HG03354 (cell line): Measurements from ENCODE around the gene ABCC5.
"Not testable (repeated sequence)": the region's sequence is repeated elsewhere in the genome, so short reads cannot be mapped to it uniquely, and the experiment has no call there.

Source experiments
- ATAC-seq: cut with Tn5 transposase; IDR thresholded peaks from one replicate; pipeline ENCODE4 v1.9.1; 2021; ENCODE audit warnings: mild to moderate bottlenecking; ENCODE audit not compliant: unreplicated experiment, poor library complexity, severe bottlenecking

ABCC5 gene

DNA sequence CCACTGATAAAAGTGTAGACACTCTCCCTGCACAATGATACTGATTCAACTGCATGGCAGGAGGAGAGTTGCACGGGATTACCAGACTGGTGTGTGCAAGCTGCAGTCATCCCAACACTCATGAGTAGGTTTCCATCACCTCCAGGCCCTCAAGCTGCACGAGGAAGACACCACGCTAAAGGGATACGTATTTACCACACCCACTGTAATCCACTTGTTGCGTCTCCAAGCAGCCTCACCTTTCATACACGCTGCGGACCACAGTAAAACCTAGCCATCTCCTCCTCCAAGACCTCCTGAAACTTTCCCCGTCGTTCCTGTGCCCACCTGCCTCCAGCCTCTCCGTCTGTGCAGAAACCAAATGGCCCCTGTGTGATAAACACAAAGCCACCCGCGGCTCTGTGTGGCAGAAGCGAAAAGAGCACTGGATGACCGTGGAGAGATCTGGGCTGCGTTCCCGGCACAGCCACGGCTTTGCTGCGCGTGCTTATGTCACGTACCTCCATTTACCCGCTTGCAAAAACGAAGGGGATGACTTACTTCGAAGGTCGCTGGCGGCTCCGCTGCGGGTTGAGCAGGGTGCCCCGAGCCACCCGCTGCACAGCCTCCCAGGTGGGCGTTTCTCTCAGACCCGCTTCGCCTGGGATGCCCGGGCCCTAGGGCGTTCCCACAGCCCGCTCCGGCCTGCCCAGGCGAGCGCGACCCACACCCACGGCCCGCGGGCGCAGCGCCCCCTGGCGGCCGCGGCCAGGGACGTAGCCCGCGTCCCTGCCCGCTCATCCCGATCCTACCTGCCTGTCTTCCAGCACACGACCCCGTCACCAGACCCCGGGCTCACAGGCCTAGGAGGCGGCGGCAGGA is 643 bp downstream of the ABCC5 start:
- ATAC-seq = peak; percentile 79

DNA sequence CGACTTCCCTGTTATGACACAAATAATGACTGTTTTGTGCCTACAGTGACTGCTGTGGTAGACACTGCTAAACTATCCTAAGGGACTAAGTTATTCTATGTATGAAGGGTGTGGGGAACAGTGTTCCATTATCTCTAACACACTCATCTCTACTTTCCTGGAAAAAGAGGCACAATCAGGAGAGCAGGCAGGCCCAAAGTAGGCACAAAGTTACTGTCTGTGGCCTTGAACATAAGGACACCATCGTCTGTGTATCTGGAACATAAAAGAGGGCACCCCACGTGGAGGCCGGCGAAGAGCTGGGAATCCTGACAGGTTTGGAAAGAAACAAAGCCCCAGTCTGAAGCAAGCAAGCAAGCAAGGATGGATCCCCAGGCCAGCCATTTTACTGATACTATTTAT is 1.5 kb downstream of the ABCC5 start:
- ATAC-seq = no peak

DNA sequence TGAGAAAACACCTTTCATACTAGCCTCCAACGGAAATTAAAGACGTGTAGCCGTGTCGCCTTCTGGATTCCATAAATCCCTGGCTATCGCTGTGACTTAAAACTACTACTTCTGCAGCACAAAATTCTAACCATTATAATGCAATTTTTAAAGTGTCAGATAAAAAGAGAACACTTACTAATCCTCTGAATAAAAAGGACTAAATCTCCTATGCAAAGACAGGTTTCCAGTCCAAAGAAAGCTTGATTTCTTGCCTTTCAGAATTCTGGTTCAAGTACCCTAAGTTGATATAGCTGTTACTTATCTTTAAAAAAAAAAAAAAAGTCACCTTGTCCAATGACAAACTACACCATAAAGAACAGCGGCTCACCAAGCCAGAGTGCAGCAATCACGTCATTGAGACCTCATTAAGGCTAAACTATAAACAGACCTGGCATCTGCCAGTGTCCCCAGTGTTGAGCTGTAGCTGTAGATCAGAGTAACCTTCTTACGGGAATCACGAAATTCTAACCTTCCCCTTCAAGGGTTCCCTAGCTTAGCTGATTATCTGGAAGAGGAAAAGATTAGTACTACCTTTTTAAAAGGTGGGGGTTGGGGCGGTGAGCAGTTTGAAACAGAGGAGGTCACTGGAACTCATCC is 2.2 kb downstream of the ABCC5 start:
- no peak for ATAC-seq

DNA sequence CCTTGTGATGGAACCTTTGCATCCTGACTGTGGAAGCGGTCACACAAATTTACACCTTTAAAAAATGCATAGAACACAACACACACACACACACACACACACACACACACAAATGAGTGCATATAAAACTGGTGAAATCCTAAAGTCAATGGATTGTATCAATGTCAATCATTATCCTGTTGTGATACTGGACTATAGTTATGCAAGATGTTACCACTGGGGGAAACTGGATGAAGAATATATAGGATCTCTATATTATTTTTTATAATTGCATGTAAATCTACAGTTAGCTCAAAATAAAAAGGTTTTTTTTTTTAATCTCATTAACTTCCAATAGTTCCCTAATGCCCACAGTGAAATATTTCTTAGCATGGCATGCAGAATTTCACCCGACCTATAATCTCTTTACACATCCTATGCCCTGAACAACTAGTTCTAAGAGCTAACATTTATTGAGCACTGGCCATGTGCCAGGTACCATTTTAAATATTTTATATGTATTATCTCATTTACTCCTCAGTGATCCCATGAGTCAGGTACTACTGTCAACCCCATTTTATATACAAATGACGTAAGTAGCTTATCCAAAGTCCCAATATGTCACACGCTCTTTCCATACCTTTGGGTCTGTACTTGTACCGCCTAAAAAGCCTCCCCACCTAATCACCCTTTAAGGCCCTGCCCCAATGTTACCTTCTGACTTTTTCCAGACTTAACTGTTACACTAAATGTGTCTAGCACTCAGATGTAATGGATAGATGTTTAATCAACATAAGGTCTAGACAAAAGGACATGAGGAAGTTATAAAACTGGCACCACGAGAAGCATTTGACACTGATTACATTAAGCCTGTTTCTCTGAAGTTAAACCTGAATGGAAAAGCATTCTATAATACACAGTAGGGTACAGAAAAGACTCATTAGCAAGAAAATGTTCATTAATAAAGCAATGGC is 5.5 kb downstream of the ABCC5 start:
- no peak for ATAC-seq

DNA sequence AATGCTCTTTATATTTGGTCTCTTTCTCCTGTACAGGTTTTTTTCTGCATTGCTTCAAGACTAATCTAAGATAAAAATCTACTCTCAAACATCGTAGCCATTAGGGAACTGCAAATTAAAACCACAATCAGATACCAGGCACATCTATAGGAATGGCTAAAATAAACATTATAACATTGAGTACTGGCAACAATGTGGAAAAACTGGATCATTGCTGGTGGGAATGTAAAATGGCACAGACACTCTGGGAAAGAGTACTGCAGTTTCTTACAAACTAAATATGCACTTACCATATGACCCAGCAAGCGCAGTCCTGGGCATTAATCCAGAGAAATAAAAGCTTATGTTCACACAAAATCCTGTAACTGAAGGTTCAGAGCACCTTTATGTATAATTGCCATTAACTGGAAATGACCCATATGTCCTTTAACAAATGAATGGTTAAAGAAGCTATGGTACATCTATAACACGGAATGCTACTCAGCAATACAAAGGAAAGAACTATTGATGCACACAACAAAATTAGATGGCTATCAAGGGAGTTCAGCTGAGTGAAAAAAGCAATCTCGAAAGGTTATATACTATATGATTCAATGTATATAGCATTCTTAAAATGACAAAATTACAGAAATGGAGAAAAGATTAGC is 6.3 kb downstream of the ABCC5 start:
- ATAC-seq = no peak

DNA sequence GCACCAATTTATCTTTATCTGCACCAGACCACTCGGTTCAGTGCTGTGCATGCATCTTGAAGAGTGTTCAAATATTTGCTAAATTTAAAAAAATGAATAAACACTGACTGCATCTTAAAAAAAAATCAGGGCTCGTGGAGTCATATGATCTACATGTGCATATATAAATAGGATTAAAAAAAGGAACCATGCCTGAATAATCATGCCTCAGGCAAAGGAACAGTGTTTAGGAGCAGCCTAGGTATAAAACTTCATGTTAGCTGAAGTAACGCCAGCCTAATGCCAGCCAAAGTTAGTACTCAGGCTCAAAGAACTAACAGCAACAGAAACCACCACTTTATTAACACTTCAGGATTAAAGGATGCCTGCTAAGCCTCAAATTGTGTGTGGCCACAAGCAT is 9.5 kb downstream of the ABCC5 start:
- no peak for ATAC-seq

DNA sequence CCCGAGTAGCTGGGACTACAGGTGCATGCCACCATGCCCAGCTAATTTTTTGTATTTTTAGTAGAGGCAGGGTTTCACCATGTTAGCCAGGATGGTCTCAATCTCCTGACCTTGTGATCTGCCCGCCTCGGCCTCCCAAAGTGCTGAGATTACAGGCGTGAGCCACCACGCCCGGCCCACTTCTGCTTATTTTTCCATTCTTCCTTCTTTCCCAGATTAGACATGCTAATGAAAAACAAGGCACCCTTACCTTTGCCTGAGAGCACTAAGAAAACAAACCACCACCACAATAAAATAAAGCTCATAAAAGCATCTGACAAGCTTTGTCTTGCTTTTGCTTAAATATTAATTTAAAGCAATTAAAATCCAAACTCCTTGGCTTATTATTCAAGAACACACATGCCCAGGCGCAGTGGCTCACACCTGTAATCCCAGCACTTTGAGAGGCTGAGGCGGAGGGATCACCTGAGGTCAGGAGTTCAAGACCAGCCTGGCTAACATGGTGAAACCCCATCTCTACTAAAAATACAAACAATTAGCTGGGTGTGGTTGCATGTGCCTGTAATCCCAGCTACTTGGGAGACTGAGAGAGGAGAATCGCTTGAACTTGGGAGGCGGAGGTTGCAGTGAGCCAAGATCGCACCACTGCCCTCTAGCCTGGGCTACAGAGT is 10.4 kb downstream of the ABCC5 start:
- ATAC-seq = not testable (repeated sequence)

DNA sequence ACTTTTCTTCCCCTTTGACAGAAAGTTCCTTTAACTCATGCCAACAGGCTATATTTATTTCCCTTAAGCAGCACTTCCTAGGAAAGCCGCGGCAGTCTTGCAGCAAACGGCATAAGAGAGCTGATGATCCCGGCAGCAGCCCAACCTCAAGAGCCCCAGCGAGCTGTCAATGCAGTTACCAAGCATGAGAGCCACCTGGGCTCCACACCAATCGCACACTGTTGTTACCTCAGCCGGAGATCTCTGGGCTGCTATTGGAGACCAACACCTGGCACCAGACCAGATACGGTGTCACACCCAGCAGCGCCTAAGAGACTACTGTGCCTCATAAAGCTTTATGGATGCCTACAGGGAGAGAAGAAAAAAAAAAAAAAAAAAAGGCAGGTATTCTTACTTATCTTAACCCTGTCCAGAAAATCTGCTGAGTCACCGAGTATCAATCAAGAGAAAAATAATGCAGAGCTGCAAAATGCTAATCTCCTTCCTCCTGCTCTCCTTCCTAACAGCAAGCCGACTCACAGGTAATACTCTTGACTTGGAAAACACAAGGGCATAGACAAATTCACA is 11.7 kb downstream of the ABCC5 start:
- ATAC-seq = peak; percentile 92

DNA sequence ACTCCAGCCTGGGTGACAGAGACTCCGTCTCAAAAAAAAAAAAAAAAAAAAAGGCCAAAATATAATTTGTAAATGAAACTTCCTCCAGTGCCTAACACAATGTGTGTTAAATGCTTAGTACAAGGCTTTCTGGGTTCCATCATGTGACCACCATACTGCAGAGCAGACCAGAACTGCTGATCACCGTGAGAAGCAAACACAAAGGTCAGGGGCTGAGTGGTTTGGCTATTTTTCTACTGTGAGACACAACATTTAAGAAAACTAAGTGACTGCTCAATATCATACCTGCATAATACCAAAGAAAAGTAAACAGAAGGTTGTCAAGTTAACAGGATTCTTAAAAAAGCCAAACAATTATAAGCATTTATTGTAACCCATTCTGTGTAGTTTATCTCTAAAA is 13.2 kb downstream of the ABCC5 start:
- no peak for ATAC-seq

DNA sequence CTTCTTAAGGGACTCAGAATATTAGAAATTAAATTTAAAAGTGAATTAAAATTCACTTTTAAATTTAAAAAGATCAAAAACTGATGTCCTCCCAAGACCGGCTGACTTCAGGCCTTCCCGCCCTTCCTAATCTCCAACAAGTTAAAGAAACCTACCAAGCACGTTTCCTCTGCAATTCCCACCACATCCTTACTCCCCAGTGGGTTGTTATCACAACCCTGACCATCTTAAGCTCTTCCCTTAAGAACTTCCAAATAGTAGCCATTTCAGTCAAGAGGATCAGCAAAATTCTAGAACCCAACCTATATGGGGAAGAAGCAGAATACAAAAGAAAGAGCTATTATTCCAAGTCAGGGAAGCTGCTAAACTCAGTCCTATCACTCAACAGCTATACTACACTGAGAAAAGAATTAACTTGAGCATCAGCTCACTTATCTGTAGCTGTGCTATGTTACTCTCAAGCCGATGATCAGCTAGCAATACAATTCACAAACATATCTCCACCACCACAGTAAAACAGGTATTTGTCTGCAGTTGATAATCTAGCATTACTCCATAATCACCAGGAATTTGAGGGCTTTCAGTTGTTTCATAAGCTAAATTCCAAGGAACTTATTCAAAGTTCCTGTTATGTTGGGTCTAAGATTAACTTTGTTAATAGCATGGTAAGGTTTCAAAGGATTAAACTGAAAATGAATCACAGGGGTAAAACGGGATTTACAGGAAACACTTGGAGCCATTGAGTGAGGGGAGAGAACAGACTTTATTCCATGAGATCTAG is 14.3 kb downstream of the ABCC5 start:
- no peak for ATAC-seq

DNA sequence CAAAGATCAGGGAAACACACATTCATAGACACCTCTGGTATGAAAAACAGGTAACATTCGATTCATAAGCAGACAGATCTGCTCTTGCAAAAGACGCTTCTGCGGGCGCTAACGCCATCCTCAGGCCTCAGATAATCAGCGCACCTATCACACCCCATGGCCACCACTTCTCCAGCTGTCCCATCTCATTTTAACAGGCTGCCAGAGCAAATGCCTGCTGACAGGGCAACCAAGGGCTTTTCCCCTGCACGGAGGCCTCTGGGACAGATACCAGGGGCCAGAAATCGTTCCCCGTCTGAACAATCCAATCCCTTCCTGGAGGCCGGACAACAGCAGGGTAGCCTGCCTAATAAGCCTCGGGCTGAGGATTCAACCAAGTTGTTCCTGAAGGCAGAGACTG is 15.2 kb downstream of the ABCC5 start:
- no peak for ATAC-seq

DNA sequence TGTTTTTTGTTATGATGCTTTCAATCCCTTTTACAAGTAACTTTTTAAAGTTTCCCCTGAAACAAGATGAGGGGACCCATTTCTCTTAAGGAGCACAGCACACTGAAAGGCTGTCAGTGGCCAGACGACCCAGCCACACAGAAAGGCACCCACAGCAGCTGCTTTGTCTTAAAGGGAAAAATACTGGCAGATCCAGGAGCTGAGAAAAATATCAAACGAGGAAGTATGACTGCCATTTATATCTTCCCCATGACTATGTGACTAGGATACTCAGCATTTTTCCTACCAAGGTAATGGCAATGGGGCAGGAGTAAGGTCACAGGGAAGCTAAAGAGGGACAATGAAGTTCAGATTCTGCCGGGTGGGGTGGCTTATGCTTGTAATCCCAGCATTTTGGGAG is 15.9 kb downstream of the ABCC5 start:
- no peak for ATAC-seq

DNA sequence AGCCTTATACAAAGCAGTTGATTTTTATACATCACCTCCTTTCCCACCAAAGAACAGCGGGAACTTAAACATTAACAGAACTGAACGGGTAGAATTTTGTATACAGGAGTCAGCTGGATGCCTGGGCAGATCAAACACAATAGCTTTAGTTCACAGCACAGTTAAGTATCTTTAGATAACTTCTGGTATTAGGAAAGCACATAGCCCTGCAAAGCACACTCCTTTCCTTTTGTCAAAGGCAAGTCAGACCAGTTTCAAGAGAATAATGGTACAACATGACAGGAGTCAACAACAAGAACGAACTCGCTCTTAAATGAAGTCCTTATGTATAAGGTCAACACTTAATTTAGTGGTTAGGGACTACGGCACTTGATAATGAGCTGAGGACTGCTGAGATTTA is 26.3 kb downstream of the ABCC5 start:
- no peak for ATAC-seq

DNA sequence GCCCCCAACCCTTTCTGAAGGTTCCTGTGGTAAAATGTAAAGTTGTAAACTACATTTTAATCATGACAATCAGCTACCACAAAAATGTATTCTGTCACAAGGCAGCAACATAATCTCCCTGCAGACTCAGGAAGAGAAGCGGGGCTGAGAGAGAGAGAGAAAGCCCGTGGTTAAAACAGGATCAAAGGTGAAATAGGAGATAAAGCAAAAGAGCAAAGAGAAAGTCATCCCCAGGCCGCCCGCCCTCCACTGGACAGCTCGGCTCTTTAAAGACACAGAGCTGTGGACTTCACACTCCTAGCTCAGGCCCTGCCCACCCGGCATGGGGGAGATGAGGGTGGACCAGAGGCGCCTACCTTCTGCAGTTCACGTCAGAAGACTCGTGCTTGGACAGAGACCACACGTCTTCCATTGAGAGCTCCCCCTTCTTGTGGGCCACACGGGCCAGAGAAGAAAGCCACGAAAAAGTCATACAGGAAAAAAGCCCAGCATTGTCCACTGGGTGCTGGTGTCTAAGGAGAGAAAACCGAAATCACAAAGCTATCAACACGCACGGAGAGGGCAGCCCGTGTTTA is 29.4 kb downstream of the ABCC5 start:
- ATAC-seq = no peak

DNA sequence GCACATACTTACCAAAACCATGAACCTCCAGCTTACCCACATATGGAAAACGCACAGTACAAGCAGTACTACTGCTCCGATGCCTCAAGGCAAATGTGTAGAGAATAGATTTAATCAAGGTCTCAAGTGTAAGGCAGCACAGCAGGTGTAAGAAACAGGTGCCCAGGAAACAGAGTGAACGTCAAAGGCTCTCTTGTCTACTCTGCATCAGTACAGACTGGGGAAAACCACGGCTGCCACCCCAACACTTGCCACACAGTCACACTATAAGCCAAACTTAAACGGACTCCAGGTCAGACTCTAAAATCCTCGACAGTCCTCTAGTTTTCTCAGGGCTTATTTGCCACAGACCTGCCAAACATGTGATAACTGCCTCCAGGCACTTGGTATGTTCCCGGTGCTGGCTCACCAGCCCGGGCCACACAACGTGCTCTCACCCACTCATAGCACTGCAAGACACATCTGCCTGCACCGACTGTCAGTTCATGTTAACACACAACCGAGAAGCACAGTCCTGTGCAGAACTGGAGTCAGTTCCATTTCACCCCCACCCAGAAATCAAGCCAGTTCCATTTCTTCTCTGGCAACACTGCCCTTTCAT is 30.6 kb downstream of the ABCC5 start:
- ATAC-seq = no peak

DNA sequence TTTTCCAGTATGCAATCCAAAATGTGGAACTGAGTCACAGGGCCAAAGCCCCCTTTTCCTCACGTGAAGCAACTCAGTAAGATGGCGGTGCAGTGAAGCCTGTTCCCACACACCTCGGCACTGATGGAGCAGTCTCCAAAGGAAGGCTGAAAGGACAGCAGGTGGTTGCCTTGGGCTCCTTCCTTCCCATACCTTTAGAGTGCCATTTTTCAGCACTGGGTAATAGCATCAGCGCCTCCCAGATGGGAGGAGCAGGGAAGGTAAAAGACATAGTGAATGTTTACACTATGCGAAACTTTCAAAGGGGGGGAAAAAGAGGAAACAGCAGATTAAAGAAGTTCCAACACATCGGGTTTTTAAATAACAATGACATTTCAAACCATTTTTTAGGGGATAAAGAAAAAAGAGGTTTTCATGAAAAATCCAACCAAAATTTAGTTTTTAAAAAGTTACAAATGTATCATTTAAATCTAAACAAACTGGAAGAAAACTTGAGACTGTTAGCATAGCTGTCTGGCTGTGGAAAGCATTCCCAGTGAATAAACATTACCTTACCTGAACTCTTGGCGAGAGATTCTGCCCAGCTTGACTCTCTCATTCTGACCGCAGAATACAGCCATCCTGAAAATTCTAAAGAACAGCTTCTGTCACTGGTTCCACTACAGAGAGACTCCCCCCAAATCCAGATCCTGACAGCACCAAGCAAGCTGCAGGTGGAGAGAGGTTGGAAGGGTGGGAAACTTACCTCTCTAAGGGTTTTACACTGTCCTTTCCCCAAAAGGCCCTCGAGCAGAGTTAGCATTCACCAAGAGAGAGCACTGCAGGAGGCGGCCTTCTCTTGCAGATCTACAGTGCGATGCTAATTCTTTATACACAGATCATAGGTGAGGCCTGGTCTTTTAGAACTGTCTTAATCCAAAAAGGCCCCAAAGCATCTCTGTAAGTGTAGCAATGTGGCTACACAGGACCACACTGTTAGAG is 32.6 kb downstream of the ABCC5 start:
- no peak for ATAC-seq
